HG02840 (cell line): Measurements from ENCODE around the gene PXMP2.
"Not testable (repeated sequence)": the region's sequence is repeated elsewhere in the genome, so short reads cannot be mapped to it uniquely, and the experiment has no call there.

ENCODE experiments used
- ATAC-seq: cut with Tn5 transposase; IDR thresholded peaks from one replicate; pipeline ENCODE4 v1.9.1; 2021; ENCODE audit warnings: mild to moderate bottlenecking, moderate library complexity, moderate number of reproducible peaks; ENCODE audit not compliant: unreplicated experiment, low FRiP score

PXMP2 gene

GRCh38 chr12:132741620-132742019 lies 54.2 kb downstream of the PXMP2 start:
- ATAC-seq: no peak

- no peak for ATAC-seq
Measured at GRCh38 chr12:132743831-132744230, 56.4 kb downstream of the PXMP2 start.

- no peak for ATAC-seq
Measured at GRCh38 chr12:132746613-132747012, 59.2 kb downstream of the PXMP2 start.

GRCh38 chr12:132747395-132747794 lies 60.0 kb downstream of the PXMP2 start:
- ATAC-seq: no peak

GRCh38 chr12:132747896-132748295 lies 60.5 kb downstream of the PXMP2 start:
- no peak for ATAC-seq

- ATAC-seq: no peak
Measured at GRCh38 chr12:132748319-132748718, 60.9 kb downstream of the PXMP2 start.

- ATAC-seq: not testable (repeated sequence)
Measured at GRCh38 chr12:132753670-132754069, 66.3 kb downstream of the PXMP2 start.

- ATAC-seq: no peak
Measured at GRCh38 chr12:132754160-132754932, 67.0 kb downstream of the PXMP2 start.
